ENCODE measurements around the gene HSD3B7.

Gene HSD3B7

GRCh38 chr16:31032736-31033708 lies 48.0 kb downstream of the HSD3B7 start, which contains the start of gene STX4:
STX4 (plus strand) TSS chr16:31033558; CDS start chr16:31033806, 248 bp downstream.
- ChIA-PET POLR2A (interaction anchor here (0.6 to 2.6 kb wide), 9 partner anchors 36 to 1229 kb away, joined by 3 to 18 read pairs (median 4); partner anchors contain the start of genes KAT8, MAZ, ZNF646 and ZNF668), CTCF (interaction anchor here (0.6 to 2.3 kb wide), 3 partner anchors 9 to 61 kb away, joined by 3 to 6 read pairs (median 4); no protein-coding TSS in a partner anchor)
- peak within 1 kb of the TSS; percentile 86 for H3K4me3 ChIP-seq (ENCODE audit: low read depth, low read length)
- H3K36me3 ChIP-seq (ENCODE audit: control insufficient read depth in 2 of 2, insufficient read depth in 1 of 2, low read length in 2 of 2): peaks cover 0 to 19% of the 10 kb centered on the region in 2 experiments; a peak in 1 of 3 replicates
- no peaks in the 10 kb centered on the region for H3K4me1 ChIP-seq (ENCODE audit: control insufficient read depth, insufficient read depth, low read length)
- H3K27ac ChIP-seq (ENCODE audit: extremely low read depth, low read depth, low read length): peak within 1 kb of the TSS; percentile 58; the same call in 1 of the 2 replicates
- H3K9me3 ChIP-seq (ENCODE audit: control insufficient read depth, insufficient read depth, low read depth, low read length): no peaks in the 10 kb centered on the region
- TF ChIP-seq ZNF488 (tag by site-specific recombination; IDR thresholded peaks at IDR 0.05): peak; percentile 56; the same call in 1 of the 2 replicates
- peak; percentile 66 for TF ChIP-seq YY1 (tag by site-specific recombination; IDR thresholded peaks at IDR 0.05)
- TF ChIP-seq ZNF354C (tag by site-specific recombination; IDR thresholded peaks at IDR 0.05; ENCODE audit: borderline replicate concordance, low read depth): no peak
- TF ChIP-seq, protein P1, sequence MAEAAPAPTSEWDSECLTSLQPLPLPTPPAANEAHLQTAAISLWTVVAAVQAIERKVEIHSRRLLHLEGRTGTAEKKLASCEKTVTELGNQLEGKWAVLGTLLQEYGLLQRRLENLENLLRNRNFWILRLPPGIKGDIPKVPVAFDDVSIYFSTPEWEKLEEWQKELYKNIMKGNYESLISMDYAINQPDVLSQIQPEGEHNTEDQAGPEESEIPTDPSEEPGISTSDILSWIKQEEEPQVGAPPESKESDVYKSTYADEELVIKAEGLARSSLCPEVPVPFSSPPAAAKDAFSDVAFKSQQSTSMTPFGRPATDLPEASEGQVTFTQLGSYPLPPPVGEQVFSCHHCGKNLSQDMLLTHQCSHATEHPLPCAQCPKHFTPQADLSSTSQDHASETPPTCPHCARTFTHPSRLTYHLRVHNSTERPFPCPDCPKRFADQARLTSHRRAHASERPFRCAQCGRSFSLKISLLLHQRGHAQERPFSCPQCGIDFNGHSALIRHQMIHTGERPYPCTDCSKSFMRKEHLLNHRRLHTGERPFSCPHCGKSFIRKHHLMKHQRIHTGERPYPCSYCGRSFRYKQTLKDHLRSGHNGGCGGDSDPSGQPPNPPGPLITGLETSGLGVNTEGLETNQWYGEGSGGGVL (tag by site-specific recombination; IDR thresholded peaks at IDR 0.05): peak; percentile 85
- TF ChIP-seq KLF17 (tag by site-specific recombination; IDR thresholded peaks at IDR 0.05): peak; percentile 91
- TF ChIP-seq ZNF692 (tag by site-specific recombination; IDR thresholded peaks at IDR 0.05): peak; percentile 96
- peak; percentile 99 for TF ChIP-seq ZNF324 (tag by site-specific recombination; IDR thresholded peaks at IDR 0.05)
- no peak for TF ChIP-seq ZNF560 (tag by site-specific recombination; IDR thresholded peaks at IDR 0.05; ENCODE audit: borderline replicate concordance)
- TF ChIP-seq ZNF274 (IDR thresholded peaks at IDR 0.05; ENCODE audit: low read length): no peak
- no peak for TF ChIP-seq ZNF274 (tag by site-specific recombination; IDR thresholded peaks at IDR 0.05; ENCODE audit: borderline replicate concordance)
- TF ChIP-seq, protein P2, sequence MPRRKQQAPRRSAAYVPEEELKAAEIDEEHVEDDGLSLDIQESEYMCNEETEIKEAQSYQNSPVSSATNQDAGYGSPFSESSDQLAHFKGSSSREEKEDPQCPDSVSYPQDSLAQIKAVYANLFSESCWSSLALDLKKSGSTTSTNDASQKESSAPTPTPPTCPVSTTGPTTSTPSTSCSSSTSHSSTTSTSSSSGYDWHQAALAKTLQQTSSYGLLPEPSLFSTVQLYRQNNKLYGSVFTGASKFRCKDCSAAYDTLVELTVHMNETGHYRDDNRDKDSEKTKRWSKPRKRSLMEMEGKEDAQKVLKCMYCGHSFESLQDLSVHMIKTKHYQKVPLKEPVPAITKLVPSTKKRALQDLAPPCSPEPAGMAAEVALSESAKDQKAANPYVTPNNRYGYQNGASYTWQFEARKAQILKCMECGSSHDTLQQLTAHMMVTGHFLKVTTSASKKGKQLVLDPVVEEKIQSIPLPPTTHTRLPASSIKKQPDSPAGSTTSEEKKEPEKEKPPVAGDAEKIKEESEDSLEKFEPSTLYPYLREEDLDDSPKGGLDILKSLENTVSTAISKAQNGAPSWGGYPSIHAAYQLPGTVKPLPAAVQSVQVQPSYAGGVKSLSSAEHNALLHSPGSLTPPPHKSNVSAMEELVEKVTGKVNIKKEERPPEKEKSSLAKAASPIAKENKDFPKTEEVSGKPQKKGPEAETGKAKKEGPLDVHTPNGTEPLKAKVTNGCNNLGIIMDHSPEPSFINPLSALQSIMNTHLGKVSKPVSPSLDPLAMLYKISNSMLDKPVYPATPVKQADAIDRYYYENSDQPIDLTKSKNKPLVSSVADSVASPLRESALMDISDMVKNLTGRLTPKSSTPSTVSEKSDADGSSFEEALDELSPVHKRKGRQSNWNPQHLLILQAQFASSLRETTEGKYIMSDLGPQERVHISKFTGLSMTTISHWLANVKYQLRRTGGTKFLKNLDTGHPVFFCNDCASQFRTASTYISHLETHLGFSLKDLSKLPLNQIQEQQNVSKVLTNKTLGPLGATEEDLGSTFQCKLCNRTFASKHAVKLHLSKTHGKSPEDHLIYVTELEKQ (tag by site-specific recombination; IDR thresholded peaks at IDR 0.05; ENCODE audit: borderline replicate concordance): peak; percentile 74; the same call in 1 of the 2 replicates
- TF ChIP-seq, protein P3, sequence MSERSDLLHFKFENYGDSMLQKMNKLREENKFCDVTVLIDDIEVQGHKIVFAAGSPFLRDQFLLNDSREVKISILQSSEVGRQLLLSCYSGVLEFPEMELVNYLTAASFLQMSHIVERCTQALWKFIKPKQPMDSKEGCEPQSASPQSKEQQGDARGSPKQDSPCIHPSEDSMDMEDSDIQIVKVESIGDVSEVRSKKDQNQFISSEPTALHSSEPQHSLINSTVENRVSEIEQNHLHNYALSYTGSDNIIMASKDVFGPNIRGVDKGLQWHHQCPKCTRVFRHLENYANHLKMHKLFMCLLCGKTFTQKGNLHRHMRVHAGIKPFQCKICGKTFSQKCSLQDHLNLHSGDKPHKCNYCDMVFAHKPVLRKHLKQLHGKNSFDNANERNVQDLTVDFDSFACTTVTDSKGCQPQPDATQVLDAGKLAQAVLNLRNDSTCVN (tag by site-specific recombination; optimal IDR thresholded peaks at IDR 0.05): peak; percentile 62
- peak; percentile 75; the same call in 1 of the 2 replicates for TF ChIP-seq ZNF10 (tag by site-specific recombination; IDR thresholded peaks at IDR 0.05)
- no peak for TF ChIP-seq ZNF26 (tag by site-specific recombination; IDR thresholded peaks at IDR 0.05)
- TF ChIP-seq ZNF2 (tag by site-specific recombination; IDR thresholded peaks at IDR 0.05): peak; percentile 95
- TF ChIP-seq ZNF140 (tag by site-specific recombination; IDR thresholded peaks at IDR 0.05): no peak
- peak; percentile 71; the same call in 1 of the 2 replicates for TF ChIP-seq KLF10 (tag by site-specific recombination; IDR thresholded peaks at IDR 0.05)
- no peak for TF ChIP-seq ZNF114 (tag by site-specific recombination; IDR thresholded peaks at IDR 0.05)
- peak; percentile 8; the same call in 1 of the 2 replicates for TF ChIP-seq GFI1B (tag by site-specific recombination; IDR thresholded peaks at IDR 0.05)
- TF ChIP-seq ZNF366 (tag by site-specific recombination; conservative IDR thresholded peaks at IDR 0.05): peak; percentile 64
- TF ChIP-seq GLIS1 (tag by site-specific recombination; IDR thresholded peaks at IDR 0.05): peak; percentile 62
- peak; percentile 60; the same call in 1 of the 2 replicates for TF ChIP-seq SCRT1 (tag by site-specific recombination; IDR thresholded peaks at IDR 0.05; ENCODE audit: borderline replicate concordance)
- peak; percentile 90; the same call in 1 of the 2 replicates for TF ChIP-seq ZNF610 (tag by site-specific recombination; IDR thresholded peaks at IDR 0.05; ENCODE audit: borderline replicate concordance)
- TF ChIP-seq ZNF670 (tag by site-specific recombination; IDR thresholded peaks at IDR 0.05; ENCODE audit: low read depth): no peak
